Measurements from ENCODE around the gene GALNT18.
"Not testable (repeated sequence)": the region's sequence is repeated elsewhere in the genome, so short reads cannot be mapped to it uniquely, and the experiment has no call there.

The GALNT18 gene

GRCh38 chr11:11450744-11451362 is 171.0 kb downstream of the GALNT18 start:
- Histone ChIP-seq H3K9ac (ENCODE audit: low read length) (no peak overlapping the region), H3K27ac (ENCODE audit: low read depth, low read length) (peak overlapping the region; percentile 27), H3K4me3 (ENCODE audit: low read depth in 1 of 2, low read length in 2 of 2) (no peak overlapping the region), H3K9me3 (ENCODE audit: low read length) (no peaks in the 10 kb centered on the region), H3K27me3 (ENCODE audit: control insufficient read depth in 1 of 2, insufficient read depth in 2 of 2, low read length in 2 of 2) (no peaks in the 10 kb centered on the region), H3K4me1 (ENCODE audit: insufficient read depth, low read length) (peaks cover 11% of the 10 kb centered on the region), H3K36me3 (ENCODE audit: insufficient read depth, low read length) (no peaks in the 10 kb centered on the region)

DNA sequence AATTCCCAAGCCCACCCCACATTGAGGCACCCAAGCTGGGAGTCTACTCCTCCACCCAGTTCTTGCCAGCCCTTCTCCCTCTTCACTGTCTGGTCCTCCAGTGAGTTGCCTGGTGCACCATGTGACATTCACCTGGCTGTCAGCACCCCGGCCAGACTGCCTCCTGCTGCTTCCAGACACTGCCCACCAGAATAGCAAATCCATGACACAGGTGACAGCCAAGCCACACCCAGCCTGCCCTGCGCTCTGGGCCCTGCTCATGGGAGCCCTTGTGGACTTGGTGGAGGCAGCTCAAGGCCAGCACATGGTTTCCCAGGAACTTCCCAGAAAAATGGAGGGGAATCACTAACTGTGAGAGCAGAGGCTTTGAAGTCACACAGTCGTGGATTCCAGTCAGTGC is 172.5 kb downstream of the GALNT18 start:
- Histone ChIP-seq H3K27ac (ENCODE audit: low read depth, low read length) (no peak overlapping the region), H3K27me3 (ENCODE audit: control insufficient read depth in 1 of 2, insufficient read depth in 2 of 2, low read length in 2 of 2) (no peaks in the 10 kb centered on the region), H3K9ac (ENCODE audit: low read length) (no peak overlapping the region), H3K36me3 (ENCODE audit: insufficient read depth, low read length) (no peaks in the 10 kb centered on the region), H3K4me3 (ENCODE audit: low read depth in 1 of 2, low read length in 2 of 2) (no peak overlapping the region), H3K4me1 (ENCODE audit: insufficient read depth, low read length) (peaks cover 25% of the 10 kb centered on the region), H3K9me3 (ENCODE audit: low read length) (no peaks in the 10 kb centered on the region)

DNA sequence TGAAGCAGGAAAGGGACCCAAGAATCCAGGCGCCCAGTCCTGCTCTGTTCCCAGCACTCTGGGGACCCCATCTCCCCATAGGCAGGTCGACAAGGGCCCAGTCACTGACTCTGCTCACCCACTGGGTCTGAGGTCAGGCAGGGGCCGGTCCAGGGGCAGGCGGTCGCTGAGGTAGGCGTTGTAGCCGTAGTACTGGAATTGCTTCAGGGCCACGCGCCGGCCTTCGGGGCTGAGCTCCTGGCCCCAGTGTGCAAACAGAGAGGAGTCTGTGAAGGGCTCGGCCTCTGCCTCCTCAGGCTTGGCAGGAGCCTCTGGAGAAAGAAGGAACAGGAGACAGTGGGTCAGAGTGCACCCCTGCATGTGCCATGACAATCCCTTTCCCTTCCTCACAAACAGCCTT is 173.2 kb downstream of the GALNT18 start:
- Histone ChIP-seq H3K36me3 (ENCODE audit: insufficient read depth, low read length) (no peaks in the 10 kb centered on the region), H3K9me3 (ENCODE audit: low read length) (no peaks in the 10 kb centered on the region), H3K4me1 (ENCODE audit: insufficient read depth, low read length) (peaks cover 30% of the 10 kb centered on the region), H3K27me3 (ENCODE audit: control insufficient read depth in 1 of 2, insufficient read depth in 2 of 2, low read length in 2 of 2) (no peaks in the 10 kb centered on the region), H3K9ac (ENCODE audit: low read length) (no peak overlapping the region), H3K27ac (ENCODE audit: low read depth, low read length) (no peak overlapping the region), H3K4me3 (ENCODE audit: low read depth in 1 of 2, low read length in 2 of 2) (no peak overlapping the region)

DNA sequence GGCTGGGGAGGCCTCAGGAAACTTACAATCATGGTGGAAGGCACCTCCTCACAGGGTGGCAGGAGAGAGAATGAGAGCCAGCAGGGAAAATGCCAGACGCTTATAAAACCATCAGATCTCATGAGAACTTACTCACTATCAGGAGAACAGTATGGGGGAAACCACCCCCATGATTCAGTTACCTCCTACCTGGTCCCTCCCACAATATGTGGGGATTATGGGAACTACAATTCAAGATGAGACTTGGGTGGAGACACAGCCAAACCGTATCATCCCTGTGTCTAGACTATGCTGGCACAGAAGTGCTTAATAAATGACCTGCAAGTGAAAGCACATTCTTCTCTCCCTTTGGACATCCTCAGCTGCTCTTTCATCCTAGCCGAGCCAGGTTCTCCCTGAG is 174.2 kb downstream of the GALNT18 start:
- not testable (repeated sequence) for H3K4me3 ChIP-seq (ENCODE audit: low read depth in 1 of 2, low read length in 2 of 2); H3K27me3 ChIP-seq (ENCODE audit: control insufficient read depth in 1 of 2, insufficient read depth in 2 of 2, low read length in 2 of 2); H3K36me3 ChIP-seq (ENCODE audit: insufficient read depth, low read length); H3K27ac ChIP-seq (ENCODE audit: low read depth, low read length); H3K9ac ChIP-seq (ENCODE audit: low read length); H3K9me3 ChIP-seq (ENCODE audit: low read length)
- peaks cover 30% of the 10 kb centered on the region for H3K4me1 ChIP-seq (ENCODE audit: insufficient read depth, low read length)

DNA sequence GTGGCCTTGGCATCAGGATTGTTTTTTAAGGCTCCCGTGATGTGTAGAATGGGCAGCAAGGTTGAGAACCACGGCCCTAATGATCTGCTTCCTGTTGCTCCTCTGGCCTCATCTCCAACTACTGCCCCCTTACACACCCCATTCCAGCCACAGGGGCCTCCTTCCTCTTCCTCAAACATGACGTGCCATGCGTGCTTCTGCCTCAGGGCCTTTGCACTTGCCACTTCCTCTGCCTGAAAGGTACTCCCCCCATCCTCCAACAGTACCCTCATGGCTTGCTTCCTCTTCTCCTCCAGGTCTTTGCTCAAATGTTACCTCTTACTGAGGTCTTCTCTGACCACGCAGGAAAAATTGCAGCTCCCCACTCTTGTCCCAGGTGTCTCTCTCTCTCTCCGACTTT is 174.8 kb downstream of the GALNT18 start:
- no peaks in the 10 kb centered on the region for H3K36me3 ChIP-seq (ENCODE audit: insufficient read depth, low read length)
- no peak overlapping the region for H3K9ac ChIP-seq (ENCODE audit: low read length)
- H3K9me3 ChIP-seq (ENCODE audit: low read length) = no peaks in the 10 kb centered on the region
- no peak overlapping the region for H3K27ac ChIP-seq (ENCODE audit: low read depth, low read length)
- no peaks in the 10 kb centered on the region for H3K27me3 ChIP-seq (ENCODE audit: control insufficient read depth in 1 of 2, insufficient read depth in 2 of 2, low read length in 2 of 2)
- H3K4me1 ChIP-seq (ENCODE audit: insufficient read depth, low read length) = peaks cover 30% of the 10 kb centered on the region
- no peak overlapping the region for H3K4me3 ChIP-seq (ENCODE audit: low read depth in 1 of 2, low read length in 2 of 2)

- Histone ChIP-seq H3K27ac (ENCODE audit: low read depth, low read length) (no peak overlapping the region), H3K4me1 (ENCODE audit: insufficient read depth, low read length) (peaks cover 30% of the 10 kb centered on the region), H3K9ac (ENCODE audit: low read length) (no peak overlapping the region), H3K27me3 (ENCODE audit: control insufficient read depth in 1 of 2, insufficient read depth in 2 of 2, low read length in 2 of 2) (no peaks in the 10 kb centered on the region), H3K36me3 (ENCODE audit: insufficient read depth, low read length) (no peaks in the 10 kb centered on the region), H3K9me3 (ENCODE audit: low read length) (no peaks in the 10 kb centered on the region), H3K4me3 (ENCODE audit: low read depth in 1 of 2, low read length in 2 of 2) (no peak overlapping the region)
Measured at GRCh38 chr11:11446564-11446963, 175.2 kb downstream of the GALNT18 start.

DNA sequence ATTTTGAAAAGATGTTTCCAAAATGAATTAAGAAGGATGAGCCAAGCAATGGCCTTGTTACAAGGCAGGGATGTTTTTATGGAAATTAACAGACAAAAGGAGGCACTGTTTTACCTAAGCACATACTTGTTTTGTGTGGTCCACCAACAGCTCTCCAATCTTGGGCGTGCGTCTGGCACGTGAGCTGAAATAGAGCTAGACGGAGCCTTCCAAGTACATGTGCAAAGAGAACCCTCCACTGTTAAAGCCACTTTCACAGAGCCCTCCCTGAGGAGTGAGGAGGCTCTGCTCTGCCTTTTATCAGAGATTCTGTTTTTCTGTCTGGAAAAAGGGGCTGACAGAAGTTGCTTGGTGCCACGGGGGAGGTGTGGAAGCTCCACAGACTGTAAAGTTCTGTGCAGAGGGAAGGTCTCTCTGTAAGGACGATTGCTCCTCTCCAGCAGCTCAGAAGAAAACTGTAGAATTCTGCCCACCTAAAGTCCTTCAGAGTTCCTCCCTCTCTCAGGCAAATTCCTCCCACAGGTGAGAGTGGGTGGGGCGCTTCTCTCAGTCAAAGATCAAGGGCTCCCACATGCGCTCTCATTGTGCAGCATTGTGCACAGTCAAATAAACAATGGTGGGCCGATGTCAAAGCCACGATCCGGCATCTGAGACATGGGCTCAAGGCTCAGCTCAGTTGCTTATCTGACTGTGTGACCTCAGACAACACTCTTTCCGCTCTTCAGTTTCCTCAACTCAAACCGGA is 176.2 kb downstream of the GALNT18 start:
- no peak overlapping the region for H3K4me3 ChIP-seq (ENCODE audit: low read depth in 1 of 2, low read length in 2 of 2)
- H3K27me3 ChIP-seq (ENCODE audit: control insufficient read depth in 1 of 2, insufficient read depth in 2 of 2, low read length in 2 of 2) = no peaks in the 10 kb centered on the region
- no peak overlapping the region for H3K27ac ChIP-seq (ENCODE audit: low read depth, low read length)
- no peaks in the 10 kb centered on the region for H3K9me3 ChIP-seq (ENCODE audit: low read length)
- peaks cover 26% of the 10 kb centered on the region for H3K4me1 ChIP-seq (ENCODE audit: insufficient read depth, low read length)
- H3K36me3 ChIP-seq (ENCODE audit: insufficient read depth, low read length) = no peaks in the 10 kb centered on the region
- no peak overlapping the region for H3K9ac ChIP-seq (ENCODE audit: low read length)

DNA sequence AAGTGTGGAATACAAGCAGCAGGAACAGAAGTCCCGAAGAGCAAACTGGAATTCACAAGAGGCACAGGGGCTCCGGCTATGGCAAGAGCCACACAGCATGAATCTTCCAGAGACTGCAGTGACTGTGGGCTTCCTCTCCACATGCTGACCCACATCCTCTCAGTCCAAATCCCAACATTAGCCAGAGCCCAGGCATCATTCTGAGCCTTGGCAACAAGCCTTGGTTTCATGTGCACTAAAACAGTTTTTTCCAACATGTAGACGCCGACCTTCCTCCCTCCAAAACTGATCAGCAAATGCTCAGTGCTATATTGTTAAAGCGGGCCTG is 177.0 kb downstream of the GALNT18 start:
- Histone ChIP-seq H3K36me3 (ENCODE audit: insufficient read depth, low read length) (no peaks in the 10 kb centered on the region), H3K27ac (ENCODE audit: low read depth, low read length) (peak overlapping the region; percentile 49), H3K4me1 (ENCODE audit: insufficient read depth, low read length) (peaks cover 19% of the 10 kb centered on the region), H3K9ac (ENCODE audit: low read length) (no peak overlapping the region), H3K9me3 (ENCODE audit: low read length) (no peaks in the 10 kb centered on the region), H3K27me3 (ENCODE audit: control insufficient read depth in 1 of 2, insufficient read depth in 2 of 2, low read length in 2 of 2) (no peaks in the 10 kb centered on the region), H3K4me3 (ENCODE audit: low read depth in 1 of 2, low read length in 2 of 2) (no peak overlapping the region)

DNA sequence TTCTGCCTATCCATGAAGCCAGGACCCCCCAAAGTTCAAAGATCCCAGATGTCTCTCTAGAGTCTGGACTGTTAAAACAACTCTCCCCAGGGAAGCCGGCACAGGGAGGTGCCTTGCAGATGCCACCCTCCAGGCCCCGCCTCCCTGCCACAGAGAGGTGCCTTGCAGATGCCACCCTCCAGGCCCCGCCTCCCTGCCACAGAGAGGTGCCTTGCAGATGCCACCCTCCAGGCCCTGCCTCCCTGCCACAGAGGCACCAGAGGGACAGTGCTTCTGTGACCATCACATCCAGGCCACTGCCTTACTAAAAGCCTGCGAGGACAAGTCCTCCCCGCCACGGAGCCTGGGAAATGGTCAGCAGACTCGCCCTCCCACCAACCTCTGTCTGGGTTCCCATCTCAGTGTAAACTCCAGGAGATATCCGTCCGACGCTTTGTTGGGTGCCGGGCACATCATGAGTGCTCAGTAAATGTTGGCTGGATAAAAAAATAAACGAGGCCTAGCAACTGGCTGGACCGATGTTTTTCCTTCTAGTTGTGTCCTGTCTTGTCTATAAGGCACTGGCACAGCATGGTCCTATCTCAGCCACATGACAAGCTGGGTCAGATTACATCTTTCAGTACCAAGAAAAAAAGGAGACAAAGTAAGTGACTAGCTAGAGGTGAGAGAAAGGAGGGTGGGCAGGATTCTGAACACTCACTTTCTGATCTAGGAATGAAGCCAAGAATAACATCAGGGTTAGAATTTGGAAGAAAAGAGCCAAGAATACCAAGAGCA is 177.6 kb downstream of the GALNT18 start:
- Histone ChIP-seq H3K36me3 (ENCODE audit: insufficient read depth, low read length) (no peaks in the 10 kb centered on the region), H3K9ac (ENCODE audit: low read length) (no peak overlapping the region), H3K27ac (ENCODE audit: low read depth, low read length) (peak overlapping the region; percentile 49), H3K27me3 (ENCODE audit: control insufficient read depth in 1 of 2, insufficient read depth in 2 of 2, low read length in 2 of 2) (no peaks in the 10 kb centered on the region), H3K4me3 (ENCODE audit: low read depth in 1 of 2, low read length in 2 of 2) (no peak overlapping the region), H3K9me3 (ENCODE audit: low read length) (no peaks in the 10 kb centered on the region), H3K4me1 (ENCODE audit: insufficient read depth, low read length) (peaks cover 19% of the 10 kb centered on the region)

GRCh38 chr11:11442791-11443190 is 179.0 kb downstream of the GALNT18 start:
- Histone ChIP-seq H3K27ac (ENCODE audit: low read depth, low read length) (no peak overlapping the region), H3K9ac (ENCODE audit: low read length) (no peak overlapping the region), H3K4me1 (ENCODE audit: insufficient read depth, low read length) (peaks cover 19% of the 10 kb centered on the region), H3K27me3 (ENCODE audit: control insufficient read depth in 1 of 2, insufficient read depth in 2 of 2, low read length in 2 of 2) (no peaks in the 10 kb centered on the region), H3K9me3 (ENCODE audit: low read length) (no peaks in the 10 kb centered on the region), H3K4me3 (ENCODE audit: low read depth in 1 of 2, low read length in 2 of 2) (no peak overlapping the region), H3K36me3 (ENCODE audit: insufficient read depth, low read length) (no peaks in the 10 kb centered on the region)

GRCh38 chr11:11441516-11441915 is 180.3 kb downstream of the GALNT18 start:
- no peak overlapping the region for H3K27ac ChIP-seq (ENCODE audit: low read depth, low read length)
- H3K9ac ChIP-seq (ENCODE audit: low read length) = no peak overlapping the region
- H3K9me3 ChIP-seq (ENCODE audit: low read length) = no peaks in the 10 kb centered on the region
- peaks cover 24% of the 10 kb centered on the region for H3K4me1 ChIP-seq (ENCODE audit: insufficient read depth, low read length)
- no peak overlapping the region for H3K4me3 ChIP-seq (ENCODE audit: low read depth in 1 of 2, low read length in 2 of 2)
- H3K36me3 ChIP-seq (ENCODE audit: insufficient read depth, low read length) = no peaks in the 10 kb centered on the region
- H3K27me3 ChIP-seq (ENCODE audit: control insufficient read depth in 1 of 2, insufficient read depth in 2 of 2, low read length in 2 of 2) = no peaks in the 10 kb centered on the region
